ENCODE data around the gene IFNA7.
"Not testable (repeated sequence)": the region's sequence is repeated elsewhere in the genome, so short reads cannot be mapped to it uniquely, and the experiment has no call there.

IFNA7 gene

DNA sequence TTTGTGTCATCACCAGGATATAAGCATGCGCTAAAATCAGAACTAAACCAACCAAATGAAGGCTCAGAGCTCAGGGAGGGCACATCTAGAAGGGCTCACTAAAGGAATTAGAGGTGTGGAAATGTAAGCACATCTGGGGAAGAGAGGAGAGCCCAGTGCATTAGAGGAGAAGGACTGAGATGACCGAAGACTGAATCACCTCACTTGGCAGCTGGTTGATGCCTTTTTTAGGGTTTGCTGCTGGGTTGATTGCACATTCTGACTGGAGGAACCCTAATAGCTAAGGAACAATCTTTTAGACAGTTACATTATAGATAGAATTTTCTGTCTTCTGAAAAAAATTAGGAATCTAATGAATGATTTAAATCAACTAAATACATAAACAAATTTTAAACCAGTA, 27.3 kb downstream of the IFNA7 start:
- no peak for DNase-seq

GRCh38 chr9:21172156-21172555, 29.8 kb downstream of the IFNA7 start:
- DNase-seq, result no peak

GRCh38 chr9:21171351-21171750, 30.7 kb downstream of the IFNA7 start:
- no peak for DNase-seq

GRCh38 chr9:21166560-21166959, 35.4 kb downstream of the IFNA7 start, which contains the start of gene IFNA21:
IFNA21 (minus strand) TSS chr9:21166660; CDS start chr9:21166612, 48 bp downstream.
- not testable (repeated sequence) for DNase-seq

GRCh38 chr9:21165516-21165915, 36.5 kb downstream of the IFNA7 start:
- DNase-seq, result no peak

DNA sequence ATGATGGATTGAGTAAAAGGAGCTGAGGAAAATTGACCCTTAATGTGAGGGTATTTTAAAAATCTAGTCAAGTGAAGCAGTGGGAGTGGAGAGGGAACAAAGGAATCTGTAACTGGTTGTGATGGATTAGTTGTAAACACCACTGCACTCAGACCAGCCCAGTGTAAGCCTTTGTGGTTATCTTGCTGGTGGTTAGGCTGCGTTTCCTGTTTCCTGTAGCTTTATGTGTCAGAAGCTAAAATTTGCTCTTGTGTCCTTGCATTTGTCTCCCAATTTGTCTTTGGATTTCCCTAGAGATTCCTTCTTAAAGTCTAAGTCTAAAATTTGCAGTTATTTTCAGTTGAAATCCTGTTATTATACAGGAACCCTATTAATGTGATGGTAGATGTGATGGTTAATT, 41.8 kb downstream of the IFNA7 start:
- DNase-seq, result no peak

- no peak for DNase-seq
These were observed 46.5 kb downstream of the IFNA7 start for GRCh38 chr9:21155501-21155900.

GRCh38 chr9:21154018-21154608, 47.9 kb downstream of the IFNA7 start:
- DNase-seq, result no peak

DNA sequence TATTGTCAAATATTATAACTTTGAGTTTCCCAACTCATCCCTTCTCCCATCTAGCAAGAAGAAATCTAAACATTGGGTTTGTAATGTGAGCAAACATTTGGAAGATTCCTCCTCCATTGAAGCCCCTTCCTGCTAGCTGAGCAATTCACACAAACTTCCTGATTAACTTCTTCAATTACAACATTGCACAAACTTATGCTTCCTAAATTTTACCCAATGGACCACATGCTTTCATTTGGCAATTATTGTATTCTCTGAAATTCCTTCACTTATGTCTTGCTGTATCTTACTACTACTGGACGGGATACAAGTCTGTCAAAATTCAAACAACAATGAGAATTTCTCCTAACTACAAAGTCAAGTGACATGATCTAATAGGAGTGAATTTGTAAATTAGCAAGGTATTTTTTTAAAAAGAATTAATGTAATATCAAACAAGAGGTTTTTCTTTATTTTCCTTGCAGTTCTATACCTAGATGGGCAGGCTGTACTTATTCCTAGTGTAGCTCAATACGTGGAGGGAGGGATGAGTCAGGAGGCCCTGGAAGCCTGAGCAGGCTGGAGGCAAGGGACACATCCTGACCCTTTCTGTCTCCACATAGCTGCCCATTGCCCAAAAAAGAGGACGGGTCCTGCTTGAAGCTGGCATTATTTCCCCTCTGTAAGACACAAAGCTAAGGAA, 48.5 kb downstream of the IFNA7 start:
- DNase-seq, result no peak

Data from NCI-H1417 treated with DMSO at 0.1 percent for 48 hours (cell line).